GM20000 (cell line): ENCODE results near the gene KIFC3.

Experiments
- DNase-seq: peaks from one replicate; pipeline ENCODE4 v3.0.0; 2012; ENCODE audit warnings: low spot score
- TF ChIP-seq, protein P1 (sequence below): IDR thresholded peaks from 2 replicates; pipeline ENCODE4 v1.5.1; 2012; ENCODE audit warnings: mild to moderate bottlenecking, control low read depth; ENCODE audit errors: extremely low read depth, missing control alignments

KIFC3 gene

GRCh38 chr16:57754354-57755060, 47.8 kb downstream of the KIFC3 start:
- TF ChIP-seq, protein P1, sequence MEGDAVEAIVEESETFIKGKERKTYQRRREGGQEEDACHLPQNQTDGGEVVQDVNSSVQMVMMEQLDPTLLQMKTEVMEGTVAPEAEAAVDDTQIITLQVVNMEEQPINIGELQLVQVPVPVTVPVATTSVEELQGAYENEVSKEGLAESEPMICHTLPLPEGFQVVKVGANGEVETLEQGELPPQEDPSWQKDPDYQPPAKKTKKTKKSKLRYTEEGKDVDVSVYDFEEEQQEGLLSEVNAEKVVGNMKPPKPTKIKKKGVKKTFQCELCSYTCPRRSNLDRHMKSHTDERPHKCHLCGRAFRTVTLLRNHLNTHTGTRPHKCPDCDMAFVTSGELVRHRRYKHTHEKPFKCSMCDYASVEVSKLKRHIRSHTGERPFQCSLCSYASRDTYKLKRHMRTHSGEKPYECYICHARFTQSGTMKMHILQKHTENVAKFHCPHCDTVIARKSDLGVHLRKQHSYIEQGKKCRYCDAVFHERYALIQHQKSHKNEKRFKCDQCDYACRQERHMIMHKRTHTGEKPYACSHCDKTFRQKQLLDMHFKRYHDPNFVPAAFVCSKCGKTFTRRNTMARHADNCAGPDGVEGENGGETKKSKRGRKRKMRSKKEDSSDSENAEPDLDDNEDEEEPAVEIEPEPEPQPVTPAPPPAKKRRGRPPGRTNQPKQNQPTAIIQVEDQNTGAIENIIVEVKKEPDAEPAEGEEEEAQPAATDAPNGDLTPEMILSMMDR, result no peak

DNA sequence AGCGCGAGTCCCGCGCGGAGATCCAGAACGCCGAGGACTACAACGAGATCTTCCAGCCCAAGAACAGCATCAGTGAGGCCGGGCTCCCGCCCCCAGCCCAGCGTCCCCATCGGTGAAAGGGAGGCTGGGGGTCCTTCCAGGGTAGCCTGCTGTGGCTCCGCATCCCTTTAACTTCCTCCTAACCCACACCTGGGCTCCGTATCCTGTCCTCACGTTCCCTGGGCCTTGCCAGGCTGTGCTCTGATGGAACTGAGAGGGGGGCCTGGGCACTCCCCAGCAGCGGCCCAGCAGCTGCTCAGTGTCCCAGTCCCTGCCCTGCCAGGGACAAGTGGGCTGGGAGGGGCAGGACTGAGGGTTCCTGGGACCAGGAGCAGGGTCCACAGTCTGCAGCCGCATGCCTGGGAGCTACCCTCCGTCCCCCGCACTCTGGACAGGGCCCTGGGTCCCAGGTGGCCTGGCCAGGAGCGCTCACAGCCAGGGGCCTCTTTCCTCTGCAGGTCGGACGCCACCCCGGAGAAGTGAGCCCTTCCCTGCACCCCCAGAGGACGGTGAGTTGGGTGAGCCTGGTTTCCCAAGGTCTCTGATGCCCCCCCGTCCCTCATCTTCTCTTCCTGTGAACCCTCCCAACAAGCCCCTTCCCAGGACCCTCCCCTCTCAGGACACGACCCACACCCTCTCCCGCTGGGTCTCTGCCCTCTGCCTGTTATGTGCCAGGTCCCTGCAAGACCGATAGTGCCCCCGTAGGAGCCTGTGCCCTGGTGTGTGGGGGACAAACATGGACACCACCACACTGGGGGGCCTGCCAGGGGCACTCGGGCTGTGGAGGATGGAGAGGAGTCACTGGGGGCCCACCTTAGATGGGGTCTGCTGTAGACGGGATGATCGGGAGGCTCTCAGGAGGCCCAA, 48.6 kb downstream of the KIFC3 start:
- DNase-seq, result no peak
- TF ChIP-seq, protein P1, result no peak

More at GRCh38 chr16:57754354-57755060, 47.8 kb downstream of the KIFC3 start:
- no peak for DNase-seq

GRCh38 chr16:57752581-57753447, 49.5 kb downstream of the KIFC3 start:
- DNase-seq, result no peak
- TF ChIP-seq, protein P1, result no peak

- DNase-seq, result no peak
- TF ChIP-seq, protein P1, result no peak
These were observed 50.1 kb downstream of the KIFC3 start for GRCh38 chr16:57752203-57752580.

GRCh38 chr16:57751539-57752202, 50.6 kb downstream of the KIFC3 start:
- DNase-seq, result no peak
- TF ChIP-seq, protein P1, result no peak

GRCh38 chr16:57750796-57751538, 51.3 kb downstream of the KIFC3 start:
- TF ChIP-seq, protein P1, result no peak
- DNase-seq, result no peak
